Type B pancreatic cell (in vitro differentiated cells): ENCODE measurements around the gene CCDC59. TPM values are rescaled to one million over a fixed set of nuclear protein-coding genes. Genes with fewer than 3 reads are reported as not detected.
A peak's percentile ranks its signal among the peaks of the same experiment; 100 is the strongest.

Experiments used
- DNase-seq: peaks from one replicate; pipeline ENCODE4 v3.0.0; 2021; ENCODE audit warnings: mixed read lengths; ENCODE audit not compliant: unreplicated experiment; ENCODE audit errors: extremely low spot score
- H3K27ac Mint-ChIP-seq: 2 replicates; pipeline ENCODE4 v1.8.0; 2021; ENCODE audit warnings: mild to moderate bottlenecking, mixed read lengths
- H3K27me3 Mint-ChIP-seq: 2 replicates; pipeline ENCODE4 v1.8.0; 2021; ENCODE audit warnings: mixed read lengths
- H3K36me3 Mint-ChIP-seq: 2 replicates; pipeline ENCODE4 v1.8.0; 2021; ENCODE audit warnings: mixed read lengths
- H3K4me1 Mint-ChIP-seq: one replicate; pipeline ENCODE4 v1.8.0; 2021; ENCODE audit warnings: mixed read lengths; ENCODE audit not compliant: unreplicated experiment
- H3K4me3 Mint-ChIP-seq: 2 replicates; pipeline ENCODE4 v1.8.0; 2021; ENCODE audit warnings: mild to moderate bottlenecking, mixed read lengths
- H3K9me3 Mint-ChIP-seq: 2 replicates; pipeline ENCODE4 v1.8.0; 2021; ENCODE audit warnings: mixed read lengths
- CTCF ChIP-seq: fragments of 200-600 bp; sonication (generic); conservative IDR thresholded peaks from 2 replicates; pipeline ENCODE4 v1.5.0; 2021; ENCODE audit warnings: antibody characterized with exemption, mild to moderate bottlenecking
- total RNA-seq: library from RNA; stranded (reverse); gene quantifications from 2 replicates; pipeline ENCODE4 v1.2.1, GENCODE V29; 2021; ENCODE audit warnings: low replicate concordance

The CCDC59 gene
- total RNA-seq, 1 donor from 2014 or later, result 37.4 TPM

DNA sequence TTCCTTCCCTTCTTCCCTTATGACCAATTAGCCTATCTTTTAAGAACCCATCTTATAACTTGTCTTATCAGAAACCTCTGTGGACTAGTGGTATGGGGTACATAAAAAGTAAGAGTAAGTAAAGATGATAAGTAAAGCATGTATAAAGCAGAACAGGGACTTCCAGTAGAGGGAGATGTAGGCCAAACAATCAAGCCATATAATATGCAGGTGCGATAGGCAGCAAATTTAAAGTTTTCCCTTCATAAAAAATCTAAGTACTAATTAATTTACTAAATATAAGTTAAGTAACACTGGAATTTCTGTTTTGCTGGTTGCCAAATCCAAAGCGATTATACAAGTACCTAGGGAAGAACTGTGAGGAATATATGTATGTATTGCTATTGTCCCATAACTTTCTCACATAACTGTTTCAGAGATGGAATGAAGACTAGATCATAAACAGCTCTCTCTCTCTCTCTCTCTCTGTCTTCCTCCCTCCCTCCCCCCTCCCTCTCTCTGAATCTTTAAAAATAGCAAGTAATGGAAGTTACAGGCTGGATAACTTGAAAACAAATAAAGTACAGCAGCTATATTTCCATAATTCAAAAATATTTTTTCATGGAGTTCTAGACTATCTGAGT lies 25.9 kb upstream of the CCDC59 start:
- H3K27ac Mint-ChIP-seq, result no peak overlapping the region
- H3K4me3 Mint-ChIP-seq, result no peak overlapping the region
- H3K4me1 Mint-ChIP-seq, result no peaks in the 10 kb centered on the region
- H3K9me3 Mint-ChIP-seq, result no peaks in the 10 kb centered on the region
- peaks cover 3% of the 10 kb centered on the region for H3K36me3 Mint-ChIP-seq
- DNase-seq, result no peak
- no peaks in the 10 kb centered on the region for H3K27me3 Mint-ChIP-seq
- peak; percentile 68 for TF ChIP-seq CTCF

GRCh38 chr12:82378997-82379396 lies 20.8 kb upstream of the CCDC59 start:
- Mint-ChIP-seq H3K36me3 (peaks cover 1% of the 10 kb centered on the region), H3K27me3 (no peaks in the 10 kb centered on the region), H3K4me1 (no peaks in the 10 kb centered on the region), H3K4me3 (no peak overlapping the region), H3K9me3 (no peaks in the 10 kb centered on the region), H3K27ac (no peak overlapping the region)
- TF ChIP-seq CTCF, result no peak
- DNase-seq, result no peak

- H3K4me3 Mint-ChIP-seq, result no peak overlapping the region
- no peak overlapping the region for H3K27ac Mint-ChIP-seq
- no peak for DNase-seq
- TF ChIP-seq CTCF, result no peak
- peaks cover 7% of the 10 kb centered on the region for H3K36me3 Mint-ChIP-seq
- no peaks in the 10 kb centered on the region for H3K27me3 Mint-ChIP-seq
- no peaks in the 10 kb centered on the region for H3K4me1 Mint-ChIP-seq
- peaks cover 10% of the 10 kb centered on the region for H3K9me3 Mint-ChIP-seq
Observed at GRCh38 chr12:82375201-82375600, 17.0 kb upstream of the CCDC59 start.

DNA sequence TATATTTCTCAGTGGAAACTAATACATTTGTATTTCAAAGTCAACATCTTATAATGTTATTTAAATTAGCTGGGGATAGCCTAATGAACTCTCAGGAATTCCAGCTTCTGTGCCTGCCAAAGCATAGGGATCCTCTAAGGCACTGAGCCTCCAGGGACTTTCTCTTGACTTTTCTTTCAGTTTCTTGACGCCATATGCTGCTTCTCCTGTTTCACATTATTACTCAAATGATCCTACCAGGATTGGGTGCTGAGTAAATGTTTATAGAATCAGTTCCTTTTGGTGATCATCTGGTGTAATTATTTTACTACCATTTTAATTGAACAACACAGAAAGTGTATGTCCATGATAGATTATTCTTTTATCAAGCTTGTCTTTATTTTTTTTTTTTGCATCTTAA lies 8.0 kb upstream of the CCDC59 start:
- no peaks in the 10 kb centered on the region for H3K9me3 Mint-ChIP-seq
- H3K27me3 Mint-ChIP-seq, result no peaks in the 10 kb centered on the region
- DNase-seq, result no peak
- TF ChIP-seq CTCF, result no peak
- H3K36me3 Mint-ChIP-seq, result peaks cover 9% of the 10 kb centered on the region
- no peak overlapping the region for H3K4me3 Mint-ChIP-seq
- H3K4me1 Mint-ChIP-seq, result peaks cover 11% of the 10 kb centered on the region
- H3K27ac Mint-ChIP-seq, result no peak overlapping the region

GRCh38 chr12:82363990-82364389 lies 5.8 kb upstream of the CCDC59 start:
- H3K27me3 Mint-ChIP-seq, result no peaks in the 10 kb centered on the region
- no peaks in the 10 kb centered on the region for H3K9me3 Mint-ChIP-seq
- H3K4me3 Mint-ChIP-seq, result no peak overlapping the region
- H3K27ac Mint-ChIP-seq, result no peak overlapping the region
- peaks cover 3% of the 10 kb centered on the region for H3K36me3 Mint-ChIP-seq
- DNase-seq, result no peak
- peaks cover 17% of the 10 kb centered on the region for H3K4me1 Mint-ChIP-seq
- no peak for TF ChIP-seq CTCF
